Mucosa of rectum (tissue), 2 donors: ENCODE results near the gene HECW1.
A peak's percentile ranks its signal among the peaks of the same experiment; 100 is the strongest.

Source experiments
- H3K27ac ChIP-seq, 2 donors: one replicate each; pipeline ENCODE4 v1.7.0; 2013; ENCODE audit warnings: inconsistent platforms in 2 of 2, low read depth in 2 of 2, low read length in 2 of 2
- H3K27me3 ChIP-seq, 2 donors: one replicate each; pipeline ENCODE4 v1.7.0; 2013; ENCODE audit warnings: low read length in 2 of 2; ENCODE audit not compliant: control insufficient read depth in 2 of 2, insufficient read depth in 2 of 2
- H3K36me3 ChIP-seq, 2 donors: one replicate each; pipeline ENCODE4 v1.7.0; 2013; ENCODE audit warnings: low read length in 2 of 2; ENCODE audit not compliant: control insufficient read depth in 2 of 2, insufficient read depth in 2 of 2
- H3K4me1 ChIP-seq, 2 donors: one replicate each; pipeline ENCODE4 v1.7.0; 2013; ENCODE audit warnings: low read length in 2 of 2, mild to moderate bottlenecking in 1 of 2; ENCODE audit not compliant: control insufficient read depth in 2 of 2, insufficient read depth in 2 of 2
- H3K4me3 ChIP-seq, 2 donors: one replicate each; pipeline ENCODE4 v1.7.0; 2013; ENCODE audit warnings: low read length in 2 of 2
- H3K9ac ChIP-seq, 2 donors: one replicate each; pipeline ENCODE4 v1.7.0; 2013; ENCODE audit warnings: low read length in 2 of 2, low read depth in 1 of 2, mild to moderate bottlenecking in 1 of 2
- H3K9me3 ChIP-seq, 2 donors: one replicate each; pipeline ENCODE4 v1.7.0; 2013; ENCODE audit warnings: low read length in 2 of 2; ENCODE audit not compliant: control insufficient read depth in 2 of 2
- donor health status: healthy.
- donor health status: Normal muscosa, but diverticular disease.

HECW1 gene

DNA sequence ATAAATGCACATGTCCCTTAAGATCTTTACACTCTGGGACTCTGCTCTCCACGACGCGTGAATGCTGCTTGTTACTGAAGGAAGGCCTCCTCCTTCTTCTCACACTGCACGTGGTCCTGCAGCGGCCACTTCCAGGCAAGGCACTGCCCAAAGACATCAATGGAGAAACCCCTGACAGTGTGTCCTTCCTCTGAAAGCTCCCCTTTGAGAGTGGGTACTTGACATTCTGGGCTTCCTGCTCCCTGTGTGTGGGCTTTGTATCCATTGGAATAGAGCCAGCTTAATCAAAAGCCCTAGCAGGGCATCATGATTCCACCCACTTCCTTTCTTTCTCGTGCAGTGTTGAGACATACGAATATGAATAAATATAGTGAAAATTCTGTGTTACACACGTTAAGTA lies 400.8 kb downstream of the HECW1 start:
- H3K9ac ChIP-seq = no peak overlapping the region
- H3K27me3 ChIP-seq = peaks cover 0 to 2% of the 10 kb centered on the region in 2 donors
- no peaks in the 10 kb centered on the region for H3K4me1 ChIP-seq
- no peak overlapping the region for H3K27ac ChIP-seq
- no peaks in the 10 kb centered on the region for H3K9me3 ChIP-seq
- no peaks in the 10 kb centered on the region for H3K36me3 ChIP-seq
- no peak overlapping the region for H3K4me3 ChIP-seq

DNA sequence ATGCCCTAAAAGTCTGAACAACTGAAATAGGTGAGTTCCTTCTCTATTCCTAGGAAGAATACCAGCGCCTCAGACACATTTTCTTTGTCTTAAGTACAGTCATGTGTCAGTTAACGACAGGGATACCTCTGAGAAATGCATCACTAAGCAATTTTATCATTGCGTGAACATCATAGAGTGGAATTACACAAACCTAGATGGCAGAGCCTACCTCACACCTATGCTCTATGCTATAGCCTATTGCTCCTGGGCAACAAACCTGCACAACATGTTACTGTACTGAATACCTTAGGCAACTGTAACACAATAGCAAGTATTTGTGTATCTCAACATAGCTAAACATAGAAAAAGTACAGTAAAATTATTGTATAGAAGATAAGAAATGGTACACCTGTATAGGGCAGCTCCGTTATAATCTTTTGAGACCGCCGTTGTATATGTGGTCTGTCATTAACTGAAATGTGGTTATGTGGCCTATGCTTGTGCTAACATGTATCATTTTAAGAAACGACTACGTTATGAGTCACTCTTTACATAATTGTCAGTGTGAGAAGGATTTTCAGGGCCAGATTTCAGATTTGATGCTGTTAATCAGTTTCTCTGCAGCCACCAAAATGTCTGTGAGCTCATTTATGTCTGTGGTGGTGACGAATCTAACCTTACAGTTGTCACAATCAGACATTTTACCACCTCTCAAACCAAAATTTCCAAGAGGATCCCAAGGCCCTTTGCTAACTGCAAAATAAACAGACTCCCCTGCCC lies 404.3 kb downstream of the HECW1 start:
- H3K36me3 ChIP-seq = no peaks in the 10 kb centered on the region
- no peak overlapping the region for H3K27ac ChIP-seq
- peaks cover 0 to 2% of the 10 kb centered on the region in 2 donors for H3K27me3 ChIP-seq
- H3K9me3 ChIP-seq = no peaks in the 10 kb centered on the region
- no peak overlapping the region for H3K4me3 ChIP-seq
- no peak overlapping the region for H3K9ac ChIP-seq
- no peaks in the 10 kb centered on the region for H3K4me1 ChIP-seq

DNA sequence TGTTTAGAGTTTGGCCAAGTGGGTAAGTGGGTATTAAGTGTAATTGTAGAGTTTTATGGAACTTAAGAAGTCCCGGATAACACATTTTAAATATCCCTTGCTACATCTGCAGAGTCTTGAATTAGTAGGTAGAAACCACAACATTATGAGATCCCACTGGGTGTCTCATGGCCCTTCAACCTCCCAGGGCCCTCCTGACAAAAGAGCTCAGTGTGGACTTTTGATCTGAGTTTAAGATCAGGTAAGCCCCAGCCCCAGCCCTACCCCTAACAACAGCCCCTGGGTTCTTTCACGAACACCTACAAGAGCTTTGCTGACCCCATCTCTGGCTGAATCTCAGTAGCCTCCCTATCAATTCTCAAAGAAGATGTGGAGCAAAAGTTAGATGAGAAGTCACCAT lies 405.0 kb downstream of the HECW1 start:
- H3K27ac ChIP-seq = no peak overlapping the region
- H3K4me1 ChIP-seq = no peaks in the 10 kb centered on the region
- H3K9me3 ChIP-seq = no peaks in the 10 kb centered on the region
- no peak overlapping the region for H3K4me3 ChIP-seq
- H3K27me3 ChIP-seq = peaks cover 0 to 2% of the 10 kb centered on the region in 2 donors
- no peak overlapping the region for H3K9ac ChIP-seq
- H3K36me3 ChIP-seq = no peaks in the 10 kb centered on the region

DNA sequence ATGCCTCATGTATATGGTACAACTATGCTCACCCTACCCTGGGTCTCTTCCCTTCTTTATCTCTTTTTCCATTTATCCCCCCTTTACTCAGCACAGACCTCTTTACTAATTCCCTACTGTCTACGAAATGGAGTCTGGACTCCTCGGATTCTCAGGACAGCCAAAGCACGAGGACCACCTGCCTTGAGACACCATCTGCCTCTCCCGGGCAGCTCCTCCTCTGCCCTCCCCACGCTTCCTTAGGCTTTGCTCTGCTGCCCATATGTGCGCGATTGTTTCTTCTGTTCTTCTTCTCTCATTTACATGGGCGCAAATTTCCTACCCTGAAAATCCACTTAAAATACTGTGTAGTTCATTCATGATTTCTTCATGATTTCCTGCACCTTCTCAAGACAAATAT lies 407.8 kb downstream of the HECW1 start:
- Histone ChIP-seq H3K27me3 (peaks cover 0 to 2% of the 10 kb centered on the region in 2 donors), H3K9ac (no peak overlapping the region), H3K27ac (no peak overlapping the region), H3K4me1 (no peaks in the 10 kb centered on the region), H3K9me3 (no peaks in the 10 kb centered on the region), H3K36me3 (no peaks in the 10 kb centered on the region), H3K4me3 (no peak overlapping the region)

DNA sequence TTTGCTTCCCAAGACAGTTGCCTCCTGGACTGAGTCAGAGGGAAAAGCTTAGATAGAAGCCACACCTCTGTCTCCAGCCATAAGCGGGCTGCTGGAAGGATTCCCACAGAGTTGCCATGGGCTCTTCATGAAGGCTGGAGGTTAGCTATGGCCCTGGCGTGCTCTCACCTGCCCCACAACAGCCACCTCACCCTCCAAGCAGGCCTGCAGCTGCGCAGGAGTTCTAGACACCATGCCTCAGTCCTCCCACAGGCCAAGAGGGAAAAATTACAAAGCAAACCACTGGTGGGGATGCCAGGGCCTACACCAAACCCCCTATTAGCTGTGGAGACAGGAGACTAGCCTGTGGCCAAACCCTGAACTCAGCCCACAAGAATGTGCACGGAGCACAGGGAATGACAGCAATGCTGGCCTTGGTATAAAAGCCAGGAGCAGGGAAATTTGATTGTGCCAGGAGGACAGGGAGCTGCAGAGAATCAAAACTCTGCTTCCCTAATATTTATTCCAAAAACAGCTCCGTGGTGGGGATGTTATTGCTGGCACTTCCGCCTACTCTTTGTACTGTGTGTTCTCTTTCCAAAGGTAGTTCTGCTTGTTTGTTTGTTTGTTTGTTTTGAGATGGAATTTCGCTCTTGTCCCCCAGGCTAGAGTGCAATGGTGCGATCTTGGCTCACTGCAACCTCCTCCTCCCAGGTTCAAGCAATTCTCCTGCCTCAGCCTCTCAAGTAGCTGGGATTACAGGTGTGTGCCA lies 410.1 kb downstream of the HECW1 start:
- Histone ChIP-seq H3K4me1 (no peaks in the 10 kb centered on the region), H3K9ac (no peak overlapping the region), H3K27me3 (no peaks in the 10 kb centered on the region), H3K36me3 (no peaks in the 10 kb centered on the region), H3K27ac (no peak overlapping the region), H3K9me3 (no peaks in the 10 kb centered on the region), H3K4me3 (no peak overlapping the region)

DNA sequence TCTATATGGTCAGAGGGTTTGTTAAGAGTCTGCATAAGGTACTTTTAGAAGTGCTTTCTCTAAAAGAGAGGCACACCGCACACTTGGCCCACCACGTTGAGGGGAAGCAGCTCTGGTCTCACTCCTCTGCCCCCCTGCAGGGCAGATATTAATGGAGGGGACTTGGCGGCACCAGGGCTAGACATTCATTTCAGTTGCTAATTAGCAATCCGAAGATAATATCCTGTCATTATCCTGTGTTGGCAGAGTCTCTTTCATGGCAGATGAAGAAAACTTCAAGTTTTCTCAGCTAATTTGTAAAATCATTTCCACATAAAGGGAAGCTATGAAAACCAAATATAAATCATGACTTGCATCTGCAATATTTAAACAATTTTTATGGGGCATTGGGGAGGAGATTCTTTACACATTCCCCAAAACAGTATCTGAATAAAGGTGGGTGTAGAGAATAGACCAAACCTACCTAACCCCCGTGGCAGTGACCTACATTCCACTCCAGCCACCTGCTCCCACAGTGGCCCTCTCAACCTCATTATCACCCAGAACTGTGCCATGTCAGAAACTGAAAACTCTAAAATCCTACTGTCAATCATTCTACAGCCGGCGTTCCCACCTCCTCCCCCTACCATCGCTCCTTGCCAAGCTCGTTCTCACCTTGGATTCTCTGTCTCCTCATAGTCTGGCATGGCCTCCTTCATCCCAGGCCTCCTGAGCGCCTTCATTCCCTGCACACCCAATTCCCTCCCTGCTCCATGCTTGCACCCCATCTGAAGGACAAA lies 416.3 kb downstream of the HECW1 start:
- H3K36me3 ChIP-seq = no peaks in the 10 kb centered on the region
- no peak overlapping the region for H3K4me3 ChIP-seq
- H3K9me3 ChIP-seq = no peaks in the 10 kb centered on the region
- no peaks in the 10 kb centered on the region for H3K27me3 ChIP-seq
- H3K9ac ChIP-seq = no peak overlapping the region
- no peak overlapping the region for H3K27ac ChIP-seq
- no peaks in the 10 kb centered on the region for H3K4me1 ChIP-seq

DNA sequence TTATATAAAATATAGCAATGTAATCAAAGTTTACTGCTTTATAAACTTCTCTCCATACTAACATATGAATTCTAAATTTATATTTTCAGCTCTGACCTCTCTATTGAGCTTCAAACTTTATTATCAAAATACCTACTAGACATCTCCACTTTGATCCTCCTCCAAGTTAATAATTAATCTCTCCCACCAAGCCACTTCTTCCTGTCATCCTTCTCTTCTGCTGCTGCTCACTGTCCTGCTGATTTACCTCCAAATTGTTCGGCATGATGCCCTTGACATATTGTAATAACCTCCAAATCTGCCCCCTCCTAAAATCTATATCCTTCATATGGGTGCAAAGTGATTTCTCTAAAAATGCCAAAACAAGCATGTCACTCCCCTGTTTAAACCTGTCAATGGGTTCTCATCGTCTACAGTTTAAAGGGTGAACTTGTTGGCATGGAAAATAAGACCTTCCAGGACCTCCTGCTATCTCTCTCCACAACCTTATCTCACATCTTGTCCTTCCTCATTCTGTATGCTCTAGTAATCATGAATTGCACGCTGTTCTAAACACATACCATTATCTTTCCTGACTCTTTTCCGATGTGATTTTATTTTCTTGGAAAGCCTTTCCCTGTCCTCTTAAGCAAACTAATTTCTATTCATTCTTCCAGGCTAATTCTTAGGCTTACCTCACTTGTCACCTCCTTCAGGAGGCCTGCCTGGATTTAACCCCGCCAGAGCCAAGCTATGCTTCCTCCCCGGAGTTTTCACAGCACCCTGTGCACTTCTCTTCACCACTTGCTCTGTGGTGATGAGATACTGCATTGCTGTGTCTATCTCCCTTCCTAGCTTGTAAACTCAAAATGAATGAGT lies 418.3 kb downstream of the HECW1 start:
- Histone ChIP-seq H3K4me3 (no peak overlapping the region), H3K36me3 (no peaks in the 10 kb centered on the region), H3K27ac (no peak overlapping the region), H3K9ac (no peak overlapping the region), H3K27me3 (no peaks in the 10 kb centered on the region), H3K9me3 (no peaks in the 10 kb centered on the region), H3K4me1 (no peaks in the 10 kb centered on the region)

DNA sequence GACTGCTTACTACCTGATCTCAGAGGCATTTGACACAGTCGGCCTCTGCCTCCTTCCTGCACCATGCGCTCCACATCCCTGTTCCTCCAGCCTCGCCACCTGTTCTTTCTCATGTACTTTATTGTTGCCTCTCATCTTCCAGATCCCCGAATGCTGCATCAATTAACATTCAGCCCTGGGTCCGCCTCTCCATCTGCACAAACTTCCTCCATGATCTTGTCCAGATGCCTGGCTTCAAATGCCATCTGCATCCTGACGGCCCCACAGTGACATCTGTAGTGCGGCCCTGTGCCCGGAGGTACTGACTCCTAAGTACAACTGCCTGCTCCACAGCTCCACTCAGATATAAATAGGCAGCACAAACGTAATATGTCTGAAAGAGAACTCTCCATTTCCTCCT lies 419.3 kb downstream of the HECW1 start:
- no peaks in the 10 kb centered on the region for H3K36me3 ChIP-seq
- H3K9ac ChIP-seq = no peak overlapping the region
- no peaks in the 10 kb centered on the region for H3K9me3 ChIP-seq
- no peak overlapping the region for H3K4me3 ChIP-seq
- no peaks in the 10 kb centered on the region for H3K4me1 ChIP-seq
- no peaks in the 10 kb centered on the region for H3K27me3 ChIP-seq
- no peak overlapping the region for H3K27ac ChIP-seq

DNA sequence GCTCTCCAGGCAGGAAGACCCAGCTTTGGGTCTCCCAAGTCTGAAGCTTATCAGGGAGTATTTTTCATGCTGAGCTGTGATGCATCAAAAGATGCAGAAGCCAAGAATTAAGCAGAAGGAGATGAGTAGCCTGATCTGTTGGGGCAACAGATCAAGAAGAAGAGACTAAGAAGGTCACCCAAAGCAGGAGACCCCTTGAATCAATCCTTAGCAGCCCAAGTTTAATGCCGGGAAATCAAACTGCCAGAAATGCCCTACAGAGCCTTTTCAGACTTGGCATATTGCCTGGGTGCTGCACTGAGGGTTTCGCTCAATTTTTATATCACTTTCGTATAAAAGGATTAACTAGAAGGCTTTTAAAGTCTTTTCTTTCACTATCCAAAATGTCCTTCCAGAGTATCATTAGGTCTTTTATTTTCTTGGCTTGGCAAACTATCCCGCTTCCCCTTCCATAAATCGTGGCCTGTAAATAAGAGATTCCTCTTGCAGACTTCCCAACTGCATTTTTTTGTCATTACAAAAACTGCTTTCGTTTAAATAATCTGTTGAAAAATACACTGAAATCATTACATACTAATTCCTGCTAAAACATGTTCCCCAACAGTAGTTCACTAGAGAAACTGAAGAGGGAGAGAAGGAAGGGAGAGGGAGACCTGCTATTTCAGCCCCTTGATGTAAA lies 421.5 kb downstream of the HECW1 start:
- Histone ChIP-seq H3K36me3 (no peaks in the 10 kb centered on the region), H3K4me3 (no peak overlapping the region), H3K27me3 (no peaks in the 10 kb centered on the region), H3K4me1 (no peaks in the 10 kb centered on the region), H3K9ac (peak overlapping the region in 1 of 2 donors; percentile 14), H3K9me3 (no peaks in the 10 kb centered on the region), H3K27ac (peak overlapping the region in 1 of 2 donors; percentile 13)
